AG08396 (cell line): ENCODE data around the gene FGF22.
"Not testable (repeated sequence)": the region's sequence is repeated elsewhere in the genome, so short reads cannot be mapped to it uniquely, and the experiment has no call there.

Source experiments
- DNase-seq: peaks from one replicate; pipeline ENCODE4 v3.0.0; 2012; ENCODE audit warnings: low spot score, mixed read lengths

Gene FGF22

DNA sequence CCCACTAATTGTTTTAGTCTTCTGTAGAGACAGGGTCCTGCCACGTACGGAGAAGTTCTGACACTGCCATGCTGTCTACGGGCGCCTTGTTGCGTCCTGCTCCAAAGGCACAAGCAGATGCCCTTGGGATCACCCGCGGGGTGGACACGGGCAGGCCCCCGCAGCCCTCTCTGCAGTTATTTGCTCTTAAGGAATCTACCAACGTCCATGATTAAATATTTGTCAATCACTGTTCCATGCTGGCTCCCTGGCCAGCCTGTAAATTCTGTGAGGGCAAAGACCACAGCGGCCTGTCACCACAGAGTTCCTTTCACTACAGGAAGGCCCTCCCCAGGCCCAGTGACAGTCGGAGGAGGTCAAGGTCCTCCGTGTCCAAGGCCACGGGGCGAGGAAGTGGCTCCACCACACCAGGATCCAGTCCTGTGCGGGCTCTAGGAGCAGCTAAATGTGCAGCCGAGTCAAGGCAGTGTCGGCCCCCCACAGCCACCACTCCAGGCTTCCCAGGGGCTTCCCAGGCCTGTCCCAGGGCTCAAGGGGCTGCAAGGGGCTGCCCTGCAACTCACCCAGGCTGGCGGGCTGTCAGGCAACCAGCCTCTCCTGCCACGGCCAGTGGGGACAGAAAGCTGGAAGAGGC lies 21.2 kb downstream of the FGF22 start:
- DNase-seq, result no peak

DNA sequence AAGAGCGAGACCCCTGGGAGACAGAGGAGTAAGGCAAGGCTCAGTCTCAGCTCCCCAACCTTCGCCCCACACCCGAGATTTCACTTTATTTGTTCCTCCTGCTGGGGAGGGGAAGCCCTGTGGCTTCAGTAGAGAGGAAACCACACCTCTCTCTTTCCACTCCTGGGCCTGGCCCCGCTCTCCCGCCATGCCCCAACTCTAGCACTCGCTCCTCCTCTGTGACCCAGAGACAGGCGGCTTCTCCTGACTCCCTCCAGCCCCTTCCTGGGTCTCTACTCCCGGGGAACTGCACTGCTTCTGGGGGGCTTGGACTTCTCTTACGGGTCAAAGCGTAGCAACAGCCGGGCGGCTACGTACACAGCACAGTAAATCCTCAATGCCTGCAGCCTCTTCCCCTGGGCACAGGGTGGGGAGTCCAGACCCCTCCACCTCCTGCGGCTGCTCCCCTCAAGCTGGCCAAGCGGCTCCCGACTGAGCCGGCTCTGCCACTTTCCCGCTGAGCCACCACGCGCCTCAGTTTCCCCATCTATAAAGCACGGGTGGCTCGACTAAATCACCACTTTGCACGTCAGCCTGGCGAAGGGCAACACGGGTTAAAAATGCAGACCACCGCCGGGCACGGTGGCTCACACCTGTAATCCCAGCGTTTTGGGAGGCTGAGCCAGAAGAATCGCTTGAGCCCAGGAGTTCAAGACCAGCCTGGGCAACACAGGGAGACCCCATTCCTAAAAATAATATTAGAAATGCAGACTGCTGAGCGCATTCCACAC lies 21.9 kb downstream of the FGF22 start:
- DNase-seq, result peak; percentile 58

DNA sequence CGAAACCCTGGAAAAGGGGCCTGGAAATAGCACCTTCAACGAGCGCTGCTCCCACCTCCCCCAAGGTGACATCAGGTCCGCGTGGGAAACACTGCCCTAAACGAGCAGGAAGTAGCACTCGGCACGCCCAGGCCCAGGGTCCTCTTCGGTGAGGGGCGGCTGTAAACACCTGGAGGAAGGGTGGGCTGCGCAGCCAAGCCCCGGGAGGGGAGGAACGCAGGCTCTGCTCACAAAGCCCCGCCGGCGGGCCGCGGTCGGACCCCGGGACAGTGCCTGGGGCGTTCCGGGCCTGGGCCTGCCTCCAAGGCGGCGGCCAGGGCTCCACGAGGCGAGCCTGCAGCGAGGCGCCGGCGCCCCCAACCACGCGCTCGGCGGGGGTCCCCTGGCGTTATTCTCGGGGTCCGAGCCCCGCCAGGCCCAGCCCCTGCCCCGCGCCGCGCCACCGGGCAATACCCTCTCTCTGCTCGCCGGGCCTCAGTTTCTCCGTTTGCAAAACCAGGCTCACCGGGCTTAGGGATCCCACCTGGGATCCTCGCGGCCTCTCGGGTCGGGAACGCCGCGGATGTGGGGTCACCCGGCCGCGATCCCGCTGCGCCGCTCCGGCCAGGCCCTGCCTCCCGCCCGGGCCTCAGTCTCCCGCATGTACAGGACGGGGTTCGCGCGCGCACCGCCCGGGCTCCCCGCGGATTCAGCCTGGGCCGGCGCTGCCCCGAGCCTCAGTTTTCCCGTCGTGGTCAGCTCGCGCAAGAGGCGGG lies 22.7 kb downstream of the FGF22 start:
- DNase-seq, result peak; percentile 58

DNA sequence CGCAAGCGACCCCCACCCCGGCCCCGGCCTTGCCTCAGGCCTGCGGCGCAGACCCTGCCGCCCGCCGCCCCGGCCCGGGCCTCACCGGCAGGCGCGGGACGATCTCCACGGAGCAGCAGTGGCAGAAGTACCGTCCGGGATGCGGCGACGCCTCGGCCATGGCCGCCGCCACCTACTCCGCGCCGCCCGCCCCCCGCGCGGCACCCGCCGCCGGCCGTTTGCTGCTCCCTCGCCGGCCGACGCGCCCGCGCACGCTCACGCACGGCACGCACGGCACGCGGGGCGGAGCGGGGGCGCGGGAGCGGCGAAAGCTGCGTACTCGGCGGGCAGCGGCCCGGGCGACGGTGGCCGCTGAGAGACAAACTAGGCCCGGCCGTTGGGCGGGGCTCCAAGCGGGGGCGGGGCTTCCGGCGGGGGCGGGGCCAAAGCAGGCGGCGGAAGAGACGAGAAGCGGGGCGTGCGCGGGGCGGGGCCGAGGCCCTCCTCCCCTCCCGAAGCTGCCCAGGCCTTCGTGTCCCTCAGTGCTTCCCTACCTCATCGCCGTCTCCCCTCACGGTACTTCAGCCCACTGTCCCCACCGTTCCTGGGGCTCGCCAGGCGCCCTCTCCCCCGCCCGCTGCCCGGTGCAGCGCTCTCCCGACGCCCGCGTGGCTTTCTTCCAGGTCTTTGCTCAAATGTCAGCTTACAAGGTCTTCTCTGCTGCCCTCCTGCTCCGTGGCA lies 23.4 kb downstream of the FGF22 start, which contains the start of gene RNF126:
Gene RNF126, minus strand, starts transcription at position 253 of the 720 bp plus-strand sequence. Its CDS starts 93 bp downstream, at position 160.
- DNase-seq, result peak; percentile 99

DNA sequence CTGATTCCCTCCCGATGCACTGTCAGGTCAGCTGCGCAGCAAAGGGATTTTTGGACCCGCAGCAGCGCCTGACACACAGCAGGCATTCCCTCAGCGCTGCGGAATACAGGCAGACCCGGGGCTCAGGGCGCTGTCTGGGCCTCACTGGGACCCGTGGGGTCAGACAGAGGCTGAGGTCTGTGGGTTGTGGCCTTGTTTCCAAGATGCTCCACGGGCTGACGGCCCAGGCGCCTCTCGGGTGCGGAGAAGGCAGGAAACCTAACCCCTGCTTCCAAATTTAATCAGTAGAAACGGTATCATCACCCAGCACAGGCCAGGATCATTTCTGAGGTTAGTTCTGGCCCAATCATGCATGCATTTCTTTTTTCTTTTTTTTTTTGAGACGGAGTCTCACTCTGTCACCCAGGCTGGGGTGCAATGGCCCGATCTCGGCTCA lies 24.0 kb downstream of the FGF22 start:
- DNase-seq, result no peak

DNA sequence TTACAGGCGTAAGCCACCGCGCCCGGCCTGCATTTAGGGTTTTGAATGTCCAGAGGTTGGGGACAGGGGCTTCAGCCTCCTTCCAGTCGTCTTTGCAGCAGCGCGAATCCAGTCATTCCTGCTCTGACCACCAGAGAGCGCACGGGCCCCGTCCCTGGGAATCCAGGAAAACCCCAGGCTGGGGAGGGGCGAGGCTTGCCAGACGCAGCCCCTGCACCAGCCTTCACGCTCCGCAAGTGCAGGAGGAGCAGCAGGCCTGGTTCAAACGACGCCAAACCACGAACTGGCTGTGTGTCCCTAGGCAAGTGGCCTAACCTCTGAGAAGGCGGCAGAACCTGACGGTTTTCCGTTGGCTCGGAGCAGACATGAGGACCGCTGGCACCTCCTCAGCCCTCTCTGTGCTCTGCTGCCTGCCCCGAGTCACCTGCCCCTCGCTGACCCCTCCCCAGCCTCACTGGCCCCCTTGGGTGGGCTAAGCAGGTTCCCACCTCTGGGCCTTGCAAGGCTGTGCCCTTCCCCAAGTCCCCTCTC lies 25.3 kb downstream of the FGF22 start:
- DNase-seq, result peak; percentile 92

DNA sequence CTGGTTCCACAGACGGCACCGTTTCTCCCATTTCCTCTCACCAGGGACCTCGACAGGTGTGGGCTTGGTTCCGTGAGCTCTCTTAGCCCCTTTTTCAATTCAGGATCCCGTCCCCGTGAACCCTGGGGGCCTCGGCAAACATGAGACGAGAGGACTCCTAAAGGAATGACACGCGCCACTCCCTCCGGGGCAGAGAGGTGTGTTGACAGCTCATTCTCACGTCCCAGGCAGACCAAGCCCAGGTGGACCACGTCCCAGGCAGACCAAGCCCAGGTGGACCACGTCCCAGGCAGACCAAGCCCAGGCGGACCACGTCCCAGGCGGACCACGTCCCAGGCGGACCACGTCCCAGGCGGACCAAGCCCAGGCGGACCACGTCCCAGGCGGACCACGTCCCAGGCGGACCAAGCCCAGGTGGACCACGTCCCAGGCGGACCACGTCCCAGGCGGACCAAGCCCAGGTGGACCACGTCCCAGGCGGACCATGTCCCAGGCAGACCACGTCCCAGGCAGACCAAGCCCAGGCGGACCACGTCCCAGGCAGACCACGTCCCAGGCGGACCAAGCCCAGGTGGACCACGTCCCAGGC lies 27.4 kb downstream of the FGF22 start:
- not testable (repeated sequence) for DNase-seq

DNA sequence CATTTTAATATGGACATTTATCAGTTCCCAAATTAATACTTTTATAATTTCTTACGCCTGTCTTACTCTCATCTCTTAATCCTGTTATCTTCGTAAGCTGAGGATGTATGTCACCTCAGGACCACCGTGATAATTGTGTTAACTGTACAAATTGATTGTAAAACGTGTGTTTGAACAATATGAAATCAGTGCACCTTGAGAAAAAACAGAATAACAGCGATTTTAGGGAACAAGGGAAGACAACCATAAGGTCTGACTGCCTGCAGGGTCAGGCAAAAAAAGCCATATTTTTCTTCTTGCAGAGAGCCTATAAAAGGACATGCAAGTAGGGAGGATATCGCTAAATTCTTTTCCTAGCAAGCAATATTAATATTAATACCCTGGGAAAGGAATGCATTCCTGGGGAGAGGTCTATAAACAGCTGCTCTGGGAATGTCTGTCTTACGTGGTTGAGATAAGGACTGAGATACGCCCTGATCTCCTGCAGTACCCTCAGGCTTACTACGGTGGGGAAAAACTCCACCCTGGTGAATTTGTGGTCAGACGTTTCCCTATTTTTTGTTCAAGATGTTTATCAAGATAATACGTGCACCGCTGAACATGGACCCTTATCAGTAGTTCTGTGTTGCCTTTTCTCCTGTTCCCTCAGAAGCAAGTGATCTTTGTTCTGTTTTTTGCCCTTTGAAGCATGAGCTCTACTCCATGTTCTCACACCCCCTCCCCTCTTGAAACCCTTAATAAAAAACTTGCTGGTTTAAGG lies 29.2 kb downstream of the FGF22 start:
- not testable (repeated sequence) for DNase-seq

DNA sequence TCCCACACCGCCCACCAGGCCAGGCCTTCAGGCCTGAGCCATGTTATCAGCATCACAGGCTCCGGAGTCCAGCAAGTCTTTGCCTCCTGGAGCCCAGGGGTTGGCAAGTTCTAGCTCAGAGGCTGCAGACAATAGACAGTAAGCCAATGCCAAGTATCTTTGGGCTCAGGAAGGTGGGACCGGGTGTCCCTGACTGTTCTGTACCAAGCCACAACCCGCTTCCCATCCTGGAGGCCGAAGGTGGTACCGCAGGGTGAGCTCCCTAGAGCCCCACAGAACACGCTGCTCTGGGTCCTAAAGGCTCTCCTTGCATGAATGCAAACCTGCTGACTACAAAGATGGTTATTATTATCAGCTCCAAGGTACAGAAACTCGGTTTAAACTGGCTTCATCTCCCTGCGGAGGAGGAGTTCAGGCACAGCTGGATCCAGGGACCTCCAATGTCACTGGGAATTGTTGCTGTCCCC lies 31.0 kb downstream of the FGF22 start:
- no peak for DNase-seq

DNA sequence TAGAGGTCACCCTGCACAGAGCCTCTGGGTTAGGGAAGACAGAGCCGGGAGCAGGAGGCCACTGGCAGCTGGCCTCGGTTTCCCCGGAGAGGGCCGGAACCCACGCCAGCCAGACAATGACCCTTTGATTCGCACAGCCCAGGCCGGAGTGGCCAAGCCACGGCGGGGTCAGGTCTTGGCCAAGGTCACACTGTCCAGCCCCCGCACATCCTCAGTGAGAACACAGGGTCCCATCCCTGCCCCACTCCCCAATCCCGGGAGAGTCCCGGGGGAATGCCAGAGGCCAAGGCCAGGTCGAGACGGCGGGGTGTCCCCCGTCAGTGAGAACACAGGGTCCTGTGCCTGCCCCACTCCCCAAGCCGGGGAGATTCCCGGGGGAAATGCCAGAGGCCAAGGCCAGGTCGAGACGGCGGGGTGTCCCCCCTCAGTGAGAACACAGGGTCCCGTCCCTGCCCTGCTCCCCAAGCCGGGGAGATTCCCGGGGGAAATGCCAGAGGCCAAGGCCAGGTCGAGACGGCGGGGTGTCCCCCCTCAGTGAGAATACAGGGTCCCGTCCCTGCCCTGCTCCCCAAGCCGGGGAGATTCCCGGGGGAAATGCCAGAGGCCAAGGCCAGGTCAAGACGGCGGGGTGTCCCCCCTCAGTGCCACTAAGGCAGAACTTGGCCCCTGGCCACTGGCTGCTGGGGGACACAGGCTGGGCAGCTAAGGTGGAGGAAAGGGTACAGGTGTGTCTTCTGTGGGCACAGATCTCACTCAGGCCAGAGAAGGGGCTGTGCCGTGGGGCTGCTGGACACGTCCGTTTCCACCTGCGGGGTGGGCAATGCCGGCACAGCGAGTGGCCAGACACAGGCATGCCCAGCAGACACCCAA lies 34.8 kb downstream of the FGF22 start:
- DNase-seq, result no peak

DNA sequence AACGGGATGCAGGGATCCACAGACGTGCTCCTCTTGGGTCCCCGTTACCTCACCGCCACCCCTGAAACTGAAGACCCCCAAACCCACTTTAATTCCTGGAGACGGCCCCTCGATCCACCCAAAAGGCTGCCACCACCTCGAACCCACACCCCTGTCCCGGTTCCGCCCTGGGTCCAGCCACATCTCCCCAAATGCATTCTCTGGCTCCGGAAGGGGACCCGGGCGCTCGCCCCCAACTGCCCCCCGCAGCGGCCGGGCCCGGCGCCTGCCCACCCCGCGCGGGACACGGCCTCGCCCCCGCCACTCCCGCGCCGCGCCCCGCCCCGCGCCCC lies 36.3 kb downstream of the FGF22 start:
- DNase-seq, result no peak

DNA sequence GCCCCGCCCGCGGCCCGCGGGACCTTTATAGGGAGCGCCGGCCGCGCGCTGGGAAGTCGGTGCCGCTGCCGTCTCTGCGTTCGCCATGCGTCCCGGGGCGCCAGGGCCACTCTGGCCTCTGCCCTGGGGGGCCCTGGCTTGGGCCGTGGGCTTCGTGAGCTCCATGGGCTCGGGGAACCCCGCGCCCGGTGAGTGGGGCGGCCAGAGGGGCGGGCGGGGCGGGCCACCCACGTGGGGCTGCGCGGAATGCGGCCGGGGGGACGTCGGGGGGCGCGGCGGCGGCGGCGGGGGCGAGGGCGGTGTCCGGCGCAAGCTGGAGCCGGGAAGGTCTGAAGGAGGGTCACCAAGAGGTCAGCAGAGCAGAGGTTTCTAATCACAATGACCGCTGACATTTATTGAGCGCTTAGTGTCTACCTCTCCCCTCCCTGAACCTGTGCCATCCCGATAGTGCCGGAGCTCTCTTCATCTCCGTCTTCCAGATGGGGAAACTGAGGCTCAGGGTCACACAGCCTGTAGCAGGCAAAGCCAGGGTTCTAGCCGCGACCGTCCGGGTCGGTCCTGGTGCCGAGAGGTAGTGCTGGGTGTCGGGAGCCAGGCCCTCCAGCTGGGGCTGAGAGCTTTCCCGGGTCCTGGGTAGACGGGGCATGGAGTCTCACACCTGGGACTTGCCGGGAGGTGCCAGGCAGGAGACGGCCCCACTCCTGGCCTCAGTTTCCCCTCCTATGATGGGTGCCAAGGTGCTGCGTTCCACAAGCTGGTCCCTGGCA lies 36.8 kb downstream of the FGF22 start, which contains the start of gene FSTL3:
Gene FSTL3, plus strand, starts transcription at position 54 of the 767 bp plus-strand sequence. Its CDS starts 32 bp downstream, at position 86.
- peak; percentile 70 for DNase-seq

DNA sequence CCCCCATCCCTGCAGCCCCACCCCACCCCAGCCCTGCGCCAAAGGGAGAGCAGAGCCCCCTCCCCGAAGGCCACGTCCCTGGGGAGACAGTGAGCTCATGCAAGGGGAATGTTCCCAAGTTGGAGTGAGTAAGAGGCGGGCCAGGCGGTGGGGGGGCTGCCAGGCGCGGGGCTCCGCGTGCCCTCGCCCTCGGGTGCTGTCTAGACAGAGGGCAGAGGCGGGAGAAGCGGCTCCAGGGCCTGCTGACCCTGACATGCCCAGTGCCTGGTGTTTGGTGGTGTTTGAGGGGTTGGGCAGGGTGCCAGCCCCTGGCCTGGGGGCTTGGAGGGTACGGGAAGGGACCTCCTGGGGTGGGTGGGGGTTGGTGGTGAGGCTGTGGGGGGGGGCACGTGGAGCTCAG lies 37.5 kb downstream of the FGF22 start:
- DNase-seq, result peak; percentile 91

DNA sequence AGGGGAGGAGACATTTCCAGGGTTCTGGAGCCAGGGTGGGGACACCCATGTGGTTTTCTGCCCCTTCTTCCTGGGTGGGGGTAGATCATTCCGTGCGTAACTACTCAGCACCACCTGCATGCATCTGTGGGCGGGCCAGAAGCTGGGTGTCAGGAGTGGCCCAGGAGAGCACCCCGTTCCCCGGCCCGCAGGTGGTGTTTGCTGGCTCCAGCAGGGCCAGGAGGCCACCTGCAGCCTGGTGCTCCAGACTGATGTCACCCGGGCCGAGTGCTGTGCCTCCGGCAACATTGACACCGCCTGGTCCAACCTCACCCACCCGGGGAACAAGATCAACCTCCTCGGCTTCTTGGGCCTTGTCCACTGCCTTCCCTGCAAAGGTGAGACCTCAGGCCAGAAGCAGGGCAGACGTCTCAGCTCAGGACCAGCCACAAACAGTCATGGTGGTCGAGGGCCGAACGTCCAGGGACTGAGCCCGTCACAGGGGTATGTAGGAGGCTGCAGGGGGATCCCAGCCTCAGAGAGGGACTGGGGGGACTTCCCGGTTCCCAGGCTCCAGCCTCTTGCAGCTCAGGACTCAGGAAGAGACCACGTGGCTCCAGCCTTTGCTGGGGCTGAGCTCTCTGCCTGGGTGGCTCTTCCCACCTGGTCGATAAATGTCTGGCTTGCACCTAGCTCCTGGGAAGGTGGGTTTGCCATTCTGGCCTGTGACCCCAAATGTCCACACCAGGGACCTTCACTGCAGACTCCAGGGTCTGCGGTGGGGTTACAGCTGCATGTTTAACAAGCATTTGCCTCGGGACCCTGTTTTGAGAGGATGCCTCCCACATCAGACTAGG lies 38.1 kb downstream of the FGF22 start:
- DNase-seq, result no peak

DNA sequence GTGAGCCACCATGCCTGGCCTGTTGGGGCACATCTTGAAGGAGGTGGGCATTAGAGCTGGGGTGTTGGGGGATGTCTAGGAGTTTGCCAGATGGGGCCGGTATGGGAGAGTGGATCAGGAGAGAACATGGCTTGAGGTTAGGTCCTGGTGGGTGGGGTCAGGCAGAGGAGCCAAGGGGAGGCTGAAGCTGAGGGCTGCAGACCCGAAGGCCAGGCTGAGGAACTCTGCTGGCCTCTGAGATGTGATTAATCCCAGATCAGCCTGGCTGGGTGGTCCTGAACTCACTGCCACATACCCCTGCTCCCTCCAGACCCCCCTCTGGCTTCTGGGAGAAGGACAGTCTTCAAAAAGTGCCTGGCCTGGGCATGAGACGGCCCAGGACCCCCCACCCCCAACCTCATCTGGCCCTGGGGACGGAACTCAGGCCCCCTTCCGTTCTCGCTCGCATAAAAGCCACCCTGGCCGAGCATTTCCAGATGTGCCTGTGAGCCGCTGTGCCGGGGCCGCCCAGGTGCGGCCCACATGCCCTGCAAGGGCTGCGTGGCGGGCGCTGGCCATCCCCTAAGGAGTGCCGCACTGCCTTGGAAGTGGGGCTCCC lies 39.2 kb downstream of the FGF22 start:
- no peak for DNase-seq

DNA sequence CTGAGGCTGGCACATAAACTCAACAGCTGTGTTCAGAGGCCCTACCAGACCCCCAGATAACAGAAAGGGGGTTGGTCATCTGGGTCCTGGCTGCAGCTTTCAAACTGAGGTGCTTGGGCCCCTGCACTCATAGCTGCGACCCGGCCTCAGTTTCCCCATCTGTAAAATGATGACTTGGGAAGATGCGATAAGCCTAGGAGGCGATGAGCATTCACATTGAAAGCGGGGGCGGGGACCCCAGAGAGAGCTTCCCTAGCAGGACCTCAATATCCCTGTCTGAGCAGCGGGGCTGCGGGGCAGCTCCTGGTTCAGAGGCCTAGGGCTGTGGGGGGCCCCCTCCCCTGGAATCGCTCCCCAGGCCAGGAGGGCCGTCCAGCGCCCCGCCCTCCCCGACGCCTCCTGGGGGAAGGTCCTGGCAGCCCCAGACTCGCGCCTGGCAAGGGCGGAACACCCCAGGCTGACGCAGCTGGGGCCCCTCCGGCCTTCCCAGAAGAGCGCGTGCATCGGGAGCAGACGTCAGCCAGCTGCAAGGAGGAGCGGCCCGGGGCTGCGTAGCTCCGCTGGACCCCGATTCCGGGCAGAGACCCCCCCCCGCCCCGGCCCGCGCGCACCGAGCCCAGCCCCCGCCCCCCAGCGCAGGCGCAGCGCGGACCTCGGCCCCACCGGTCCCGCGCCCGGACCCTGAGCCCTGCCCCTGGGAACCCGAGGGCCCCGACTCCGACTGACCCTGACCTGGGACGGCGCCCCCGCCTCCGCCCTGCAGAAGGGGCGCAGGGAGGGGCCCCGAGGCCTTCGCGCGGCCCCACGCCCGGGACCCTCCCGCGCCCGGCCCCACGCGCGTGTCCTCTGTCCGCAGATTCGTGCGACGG lies 40.0 kb downstream of the FGF22 start:
- peak; percentile 77 for DNase-seq
